Measurements from ENCODE around the gene LMF1.

GRCh38 chr16:813916-814412 lies 156.8 kb downstream of the LMF1 start:
- TF ChIP-seq CTCF (IDR thresholded peaks at IDR 0.05) (peak; percentile 39), ZFX (IDR thresholded peaks at IDR 0.05; ENCODE audit: borderline replicate concordance) (no peak)
